NB4 (cell line): ENCODE measurements around the gene THADA.

Source experiments
- MYC ChIP-seq: IDR thresholded peaks from 2 replicates; pipeline ENCODE4 v1.6.1; 2011; ENCODE audit warnings: low read depth, low read length
- POLR2A ChIP-seq: IDR thresholded peaks from 2 replicates; pipeline ENCODE4 v1.6.1; 2011; ENCODE audit warnings: mild to moderate bottlenecking; ENCODE audit not compliant: insufficient read length; ENCODE audit errors: extremely low read depth
- TF ChIP-seq, protein P1 (sequence below): IDR thresholded peaks from one replicate; pipeline ENCODE4 v1.5.1; 2012; ENCODE audit warnings: low read depth, low read length

DNA sequence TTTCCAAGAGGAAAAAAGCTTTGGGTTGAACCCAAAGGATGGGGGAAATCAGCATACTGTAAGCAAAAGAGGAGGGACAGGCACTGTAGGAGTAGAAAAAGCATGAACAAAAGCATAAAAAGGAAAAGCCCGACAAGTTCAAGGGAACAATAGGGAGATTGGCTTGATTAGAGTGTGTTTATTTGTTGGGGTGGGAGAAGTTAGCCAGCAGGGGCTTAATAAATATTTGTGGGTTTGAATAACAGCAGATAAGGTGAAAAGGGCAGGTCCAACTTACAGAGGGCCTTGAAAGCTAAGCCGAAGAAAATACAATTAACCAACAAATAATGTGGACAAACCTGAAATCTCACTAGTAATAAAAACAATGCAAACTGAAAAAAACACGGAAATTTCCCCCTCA is 126.7 kb downstream of the THADA start:
- TF ChIP-seq, protein P1, sequence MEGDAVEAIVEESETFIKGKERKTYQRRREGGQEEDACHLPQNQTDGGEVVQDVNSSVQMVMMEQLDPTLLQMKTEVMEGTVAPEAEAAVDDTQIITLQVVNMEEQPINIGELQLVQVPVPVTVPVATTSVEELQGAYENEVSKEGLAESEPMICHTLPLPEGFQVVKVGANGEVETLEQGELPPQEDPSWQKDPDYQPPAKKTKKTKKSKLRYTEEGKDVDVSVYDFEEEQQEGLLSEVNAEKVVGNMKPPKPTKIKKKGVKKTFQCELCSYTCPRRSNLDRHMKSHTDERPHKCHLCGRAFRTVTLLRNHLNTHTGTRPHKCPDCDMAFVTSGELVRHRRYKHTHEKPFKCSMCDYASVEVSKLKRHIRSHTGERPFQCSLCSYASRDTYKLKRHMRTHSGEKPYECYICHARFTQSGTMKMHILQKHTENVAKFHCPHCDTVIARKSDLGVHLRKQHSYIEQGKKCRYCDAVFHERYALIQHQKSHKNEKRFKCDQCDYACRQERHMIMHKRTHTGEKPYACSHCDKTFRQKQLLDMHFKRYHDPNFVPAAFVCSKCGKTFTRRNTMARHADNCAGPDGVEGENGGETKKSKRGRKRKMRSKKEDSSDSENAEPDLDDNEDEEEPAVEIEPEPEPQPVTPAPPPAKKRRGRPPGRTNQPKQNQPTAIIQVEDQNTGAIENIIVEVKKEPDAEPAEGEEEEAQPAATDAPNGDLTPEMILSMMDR = no peak
- TF ChIP-seq POLR2A (no peak), MYC (no peak)
